BE2C (cell line): Measurements from ENCODE around the gene CCDC197.

Experiments used
- DNase-seq: peaks from one replicate; pipeline ENCODE4 v3.0.0-alpha.2; 2020
- H3K27me3 ChIP-seq: fragments of 250-450 bp; sonication (Bioruptor Pico); 2 replicates; pipeline ENCODE4 v1.5.1; 2020; ENCODE audit warnings: mild to moderate bottlenecking
- H3K36me3 ChIP-seq: fragments of 250-450 bp; sonication (Bioruptor Pico); 2 replicates; pipeline ENCODE4 v1.5.1; 2020; ENCODE audit warnings: mild to moderate bottlenecking
- H3K4me1 ChIP-seq: fragments of 250-450 bp; sonication (Bioruptor Pico); 2 replicates; pipeline ENCODE4 v1.5.1; 2020
- H3K4me3 ChIP-seq: 2 replicates; pipeline ENCODE4 v1.5.1; 2011; ENCODE audit warnings: low read depth, low read length
- H3K9me3 ChIP-seq: fragments of 250-450 bp; sonication (Bioruptor Pico); 2 replicates; pipeline ENCODE4 v1.5.1; 2020
- TF ChIP-seq, protein P1 (sequence below): IDR thresholded peaks from 2 replicates; pipeline ENCODE4 v1.5.1; 2012; ENCODE audit warnings: mild to moderate bottlenecking, low read depth, low read length

Gene CCDC197

DNA sequence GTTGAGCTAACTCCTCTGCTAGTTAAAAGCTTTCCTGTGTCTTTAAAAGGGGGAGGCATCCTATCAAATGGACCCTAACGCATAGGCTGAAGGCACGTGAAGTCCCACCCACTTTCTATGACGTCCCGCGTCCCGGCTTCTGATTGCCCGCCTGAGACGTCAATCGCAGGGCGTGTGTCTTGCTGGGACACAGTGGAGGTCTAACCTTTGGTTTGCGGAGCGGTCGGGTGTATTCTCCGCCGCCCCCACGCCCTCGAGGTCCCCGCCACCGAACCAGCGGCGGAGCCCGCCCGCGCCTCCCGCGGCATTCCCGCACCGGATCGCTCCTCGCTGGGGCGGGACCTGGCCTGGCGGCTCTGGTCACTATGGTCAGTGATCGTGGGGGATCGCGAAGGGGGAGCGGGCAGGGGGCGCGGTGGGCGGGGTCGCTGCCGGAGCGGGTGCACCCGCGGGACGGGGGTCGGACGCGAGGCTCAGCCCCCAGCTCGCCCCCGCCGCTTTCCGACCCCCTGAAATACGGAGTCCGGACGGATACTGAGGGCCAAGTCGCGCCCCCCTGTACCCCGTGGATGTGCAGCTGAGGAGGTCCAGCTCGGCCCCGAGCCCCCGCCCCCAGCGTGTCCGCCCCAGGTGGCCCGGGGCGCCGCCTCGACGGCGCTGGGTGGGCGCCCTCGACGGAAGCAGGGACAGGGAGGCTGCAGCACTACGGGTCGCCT lies 29.2 kb downstream of the CCDC197 start, which contains the start of gene OTUB2:
OTUB2 (plus strand) TSS at position 168 of the 716 bp plus-strand sequence; CDS start at position 366, 198 bp downstream.
- Histone ChIP-seq H3K36me3 (no peaks in the 10 kb centered on the region), H3K27me3 (no peaks in the 10 kb centered on the region), H3K9me3 (no peaks in the 10 kb centered on the region), H3K4me3 (peak within 1 kb of the TSS; percentile 55), H3K4me1 (no peaks in the 10 kb centered on the region)
- DNase-seq = peak; percentile 97
- TF ChIP-seq, protein P1, sequence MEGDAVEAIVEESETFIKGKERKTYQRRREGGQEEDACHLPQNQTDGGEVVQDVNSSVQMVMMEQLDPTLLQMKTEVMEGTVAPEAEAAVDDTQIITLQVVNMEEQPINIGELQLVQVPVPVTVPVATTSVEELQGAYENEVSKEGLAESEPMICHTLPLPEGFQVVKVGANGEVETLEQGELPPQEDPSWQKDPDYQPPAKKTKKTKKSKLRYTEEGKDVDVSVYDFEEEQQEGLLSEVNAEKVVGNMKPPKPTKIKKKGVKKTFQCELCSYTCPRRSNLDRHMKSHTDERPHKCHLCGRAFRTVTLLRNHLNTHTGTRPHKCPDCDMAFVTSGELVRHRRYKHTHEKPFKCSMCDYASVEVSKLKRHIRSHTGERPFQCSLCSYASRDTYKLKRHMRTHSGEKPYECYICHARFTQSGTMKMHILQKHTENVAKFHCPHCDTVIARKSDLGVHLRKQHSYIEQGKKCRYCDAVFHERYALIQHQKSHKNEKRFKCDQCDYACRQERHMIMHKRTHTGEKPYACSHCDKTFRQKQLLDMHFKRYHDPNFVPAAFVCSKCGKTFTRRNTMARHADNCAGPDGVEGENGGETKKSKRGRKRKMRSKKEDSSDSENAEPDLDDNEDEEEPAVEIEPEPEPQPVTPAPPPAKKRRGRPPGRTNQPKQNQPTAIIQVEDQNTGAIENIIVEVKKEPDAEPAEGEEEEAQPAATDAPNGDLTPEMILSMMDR = no peak

DNA sequence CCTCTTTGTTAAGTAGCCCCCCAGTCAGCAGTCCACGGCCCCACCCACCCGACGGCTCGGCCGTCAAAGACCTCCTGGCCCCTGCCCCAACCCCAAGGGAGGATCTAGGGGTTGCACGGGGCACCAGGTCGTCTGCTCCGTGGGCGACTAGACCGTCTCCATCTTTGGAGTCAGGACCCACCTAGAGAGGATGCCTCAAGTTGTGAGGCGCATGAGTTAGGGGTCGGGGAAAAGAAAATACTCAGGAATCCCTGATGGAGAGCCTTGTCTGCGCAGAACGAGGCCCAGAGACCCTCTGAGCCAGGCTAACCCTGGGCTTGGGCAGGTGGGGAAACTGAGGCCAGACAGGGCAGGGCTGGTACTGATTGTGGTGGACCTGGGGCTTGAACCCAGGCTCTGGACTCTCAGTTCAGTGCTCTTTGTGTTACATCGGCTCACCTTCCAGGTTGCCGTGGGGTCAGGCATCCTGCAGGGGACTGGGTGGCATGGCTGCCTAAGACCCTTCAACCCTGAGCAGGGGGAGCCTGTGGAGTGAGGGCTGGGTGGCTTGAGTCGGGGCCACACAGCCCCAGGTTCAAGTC lies 29.9 kb downstream of the CCDC197 start:
- TF ChIP-seq, protein P1 = no peak
- H3K27me3 ChIP-seq = no peaks in the 10 kb centered on the region
- H3K36me3 ChIP-seq = no peaks in the 10 kb centered on the region
- H3K4me3 ChIP-seq = peak overlapping the region; percentile 55
- H3K9me3 ChIP-seq = no peaks in the 10 kb centered on the region
- H3K4me1 ChIP-seq = no peaks in the 10 kb centered on the region
- no peak for DNase-seq

DNA sequence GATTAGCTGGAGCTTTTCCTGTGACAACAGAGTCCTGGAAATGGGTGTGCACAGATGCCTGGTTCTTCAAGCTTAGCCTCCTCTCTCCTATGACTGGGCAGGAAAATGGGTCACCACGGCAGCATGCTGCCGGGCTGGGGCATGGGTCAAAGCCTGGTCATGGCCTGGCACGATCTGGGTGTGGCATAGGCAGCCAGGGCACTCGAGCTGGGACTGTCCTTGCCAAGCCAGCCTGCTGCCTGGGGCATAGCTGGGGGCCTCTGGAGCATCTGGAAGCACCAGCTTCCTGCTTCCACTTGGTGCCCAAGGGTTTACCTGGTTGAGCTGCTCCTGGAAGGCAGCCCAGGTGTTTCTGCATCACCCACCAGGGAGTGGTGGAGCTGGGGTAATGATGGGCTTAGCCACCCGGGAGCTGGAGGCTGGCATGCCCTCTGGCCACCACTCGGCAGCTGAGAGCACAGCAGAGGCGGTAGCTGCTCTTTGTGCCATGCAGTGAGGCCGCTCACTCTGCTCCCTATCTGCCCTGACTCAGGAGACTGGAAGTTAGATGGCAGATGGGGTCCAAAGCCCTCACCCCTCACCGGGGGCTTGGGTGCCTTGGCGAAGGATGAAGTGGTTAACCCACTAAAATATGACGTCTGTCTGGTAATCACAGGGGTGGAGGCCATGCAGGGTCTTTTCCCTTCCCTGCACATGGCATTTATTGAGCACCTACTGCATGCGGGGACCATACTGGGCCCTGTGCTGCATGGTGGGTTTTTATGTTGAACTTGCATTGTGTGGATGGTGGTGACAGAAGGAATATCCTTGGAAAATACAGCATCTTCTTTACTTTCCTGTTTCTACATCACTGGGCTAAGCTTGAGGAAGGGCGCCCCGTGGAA lies 30.7 kb downstream of the CCDC197 start:
- no peaks in the 10 kb centered on the region for H3K4me1 ChIP-seq
- DNase-seq = no peak
- TF ChIP-seq, protein P1 = no peak
- no peaks in the 10 kb centered on the region for H3K27me3 ChIP-seq
- no peaks in the 10 kb centered on the region for H3K36me3 ChIP-seq
- H3K9me3 ChIP-seq = no peaks in the 10 kb centered on the region
- no peak overlapping the region for H3K4me3 ChIP-seq

DNA sequence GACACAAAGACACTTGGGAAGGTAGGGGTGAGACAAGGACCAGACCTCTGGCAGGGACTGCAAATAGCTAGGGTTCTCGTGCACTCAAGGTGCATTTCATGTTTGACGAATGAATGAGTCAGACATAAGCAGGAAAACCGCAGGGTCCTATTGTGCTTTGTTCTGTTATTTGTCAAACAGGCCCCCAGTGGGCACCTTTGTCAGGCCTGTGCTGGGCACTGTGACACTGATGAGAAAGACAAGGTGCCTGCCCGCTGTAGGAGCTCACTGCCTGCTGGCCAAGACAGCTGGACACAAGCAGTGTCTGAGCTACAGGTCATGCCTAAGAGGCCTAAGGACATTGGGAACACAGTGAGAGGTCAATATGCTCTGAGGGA lies 31.3 kb downstream of the CCDC197 start:
- H3K9me3 ChIP-seq = no peaks in the 10 kb centered on the region
- H3K4me3 ChIP-seq = no peak overlapping the region
- TF ChIP-seq, protein P1 = no peak
- no peak for DNase-seq
- H3K36me3 ChIP-seq = no peaks in the 10 kb centered on the region
- H3K4me1 ChIP-seq = no peaks in the 10 kb centered on the region
- H3K27me3 ChIP-seq = no peaks in the 10 kb centered on the region

DNA sequence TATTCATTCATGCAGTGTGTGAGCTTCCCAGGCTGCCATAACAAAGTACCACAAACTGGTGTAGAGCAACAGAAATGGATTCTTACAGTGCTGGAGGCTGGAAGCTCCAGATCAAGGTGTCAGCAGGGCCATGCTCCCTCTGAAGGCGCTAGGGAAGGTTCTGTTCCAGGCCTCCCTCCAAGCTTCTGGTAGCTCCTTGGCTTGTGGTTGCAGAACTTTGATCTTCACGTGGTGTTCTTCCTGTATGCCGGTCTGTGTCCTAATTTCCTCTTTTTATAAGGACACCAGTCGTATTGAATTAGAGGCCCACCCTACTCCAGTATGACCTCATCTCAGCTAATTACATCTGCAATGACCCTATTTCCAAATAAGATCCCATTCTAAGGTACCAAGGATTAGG lies 32.2 kb downstream of the CCDC197 start:
- no peaks in the 10 kb centered on the region for H3K36me3 ChIP-seq
- H3K9me3 ChIP-seq = no peaks in the 10 kb centered on the region
- TF ChIP-seq, protein P1 = no peak
- no peak overlapping the region for H3K4me3 ChIP-seq
- no peaks in the 10 kb centered on the region for H3K27me3 ChIP-seq
- DNase-seq = no peak
- H3K4me1 ChIP-seq = no peaks in the 10 kb centered on the region
